GM21529 (cell line): ENCODE data around the gene ANKRD55.

Experiments
- ATAC-seq: cut with Tn5 transposase; IDR thresholded peaks from one replicate; pipeline ENCODE4 v1.9.1; 2021; ENCODE audit not compliant: unreplicated experiment

The ANKRD55 gene

GRCh38 chr5:56054666-56055065 lies 178.5 kb downstream of the ANKRD55 start:
- no peak for ATAC-seq

- ATAC-seq: no peak
Observed at GRCh38 chr5:56053363-56053762, 179.8 kb downstream of the ANKRD55 start.

- ATAC-seq: no peak
Observed at GRCh38 chr5:56052735-56053134, 180.4 kb downstream of the ANKRD55 start.

DNA sequence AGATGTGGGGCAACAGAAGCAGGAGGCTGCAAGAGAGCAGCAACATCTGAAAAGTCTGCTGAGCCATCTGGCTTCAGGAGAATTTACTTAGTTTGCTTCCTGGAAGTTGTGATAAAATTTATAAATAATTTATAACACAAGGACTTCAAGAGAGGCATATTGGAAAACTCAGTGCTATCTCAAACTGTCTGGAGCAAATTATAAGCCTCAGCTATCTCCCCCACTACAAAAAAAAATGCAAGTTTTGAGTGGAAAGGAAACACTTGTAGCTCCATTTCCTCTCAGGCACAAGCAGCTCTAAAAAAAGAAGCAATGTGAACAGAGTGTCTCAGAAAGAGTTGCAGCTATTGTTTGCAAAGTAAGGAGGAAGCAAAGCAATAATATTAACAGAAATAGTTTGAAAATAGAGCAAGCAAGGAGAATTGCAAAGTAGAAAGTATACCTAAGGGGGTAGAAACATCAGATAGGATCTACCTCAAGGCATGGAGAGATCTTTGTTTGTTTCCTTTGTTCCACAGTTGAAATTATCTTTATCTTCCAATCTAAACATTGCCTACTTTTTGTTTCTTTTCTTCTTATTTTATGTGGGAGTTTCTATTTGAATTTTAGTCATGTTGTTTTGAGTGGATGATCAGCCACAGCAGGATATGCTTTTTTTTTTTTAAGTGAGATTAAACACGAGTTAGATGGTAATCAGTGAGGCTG lies 182.4 kb downstream of the ANKRD55 start:
- no peak for ATAC-seq
